Mononuclear cell (primary cell): Measurements from ENCODE around the gene CREB3. TPM values are rescaled to one million over a fixed set of nuclear protein-coding genes. Genes with fewer than 3 reads are reported as not detected.

ENCODE experiments used
- H3K27me3 ChIP-seq: 2 replicates; pipeline ENCODE4 v1.6.0; 2011; ENCODE audit warnings: low read length, control low read depth; ENCODE audit not compliant: insufficient read depth
- H3K4me1 ChIP-seq: 2 replicates; pipeline ENCODE4 v1.5.1; 2011; ENCODE audit warnings: mild to moderate bottlenecking, low read length, control low read depth; ENCODE audit not compliant: insufficient read depth
- H3K4me3 ChIP-seq: 2 replicates; pipeline ENCODE4 v1.5.1; 2011; ENCODE audit warnings: mild to moderate bottlenecking, low read length, moderate library complexity
- H3K9me3 ChIP-seq: 2 replicates; pipeline ENCODE4 v1.5.1; 2011; ENCODE audit warnings: low read depth, mild to moderate bottlenecking, control low read depth, low read length
- total RNA-seq: library from RNA; depleted of rRNA; stranded (reverse); fragments of >200 nt; gene quantifications from one replicate; pipeline ENCODE4 v1.2.3, GENCODE V29; 2012

The CREB3 gene
- total RNA-seq, 1 donor, result 15.7 TPM

DNA sequence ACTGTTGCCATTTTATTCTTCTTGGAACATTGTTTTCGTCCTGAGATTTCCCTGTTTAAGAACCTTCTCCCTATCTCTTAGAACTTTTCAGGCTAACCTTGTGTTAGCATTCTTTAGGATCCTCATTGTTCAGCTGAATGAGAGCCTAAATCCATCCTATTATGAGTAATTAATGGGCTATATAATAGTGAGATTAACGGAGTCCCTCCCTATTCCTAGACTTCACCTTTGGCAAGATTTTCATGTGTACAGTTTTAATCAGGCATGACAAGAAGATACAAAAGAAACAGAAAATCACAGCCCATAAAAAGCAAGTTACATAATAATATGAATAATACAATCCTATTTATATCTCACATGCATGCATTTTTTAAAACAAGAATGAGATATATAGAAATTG, 30.7 kb downstream of the CREB3 start:
- no peaks in the 10 kb centered on the region for H3K9me3 ChIP-seq
- H3K27me3 ChIP-seq, result no peaks in the 10 kb centered on the region
- no peak overlapping the region for H3K4me3 ChIP-seq
- H3K4me1 ChIP-seq, result peaks cover 16% of the 10 kb centered on the region

DNA sequence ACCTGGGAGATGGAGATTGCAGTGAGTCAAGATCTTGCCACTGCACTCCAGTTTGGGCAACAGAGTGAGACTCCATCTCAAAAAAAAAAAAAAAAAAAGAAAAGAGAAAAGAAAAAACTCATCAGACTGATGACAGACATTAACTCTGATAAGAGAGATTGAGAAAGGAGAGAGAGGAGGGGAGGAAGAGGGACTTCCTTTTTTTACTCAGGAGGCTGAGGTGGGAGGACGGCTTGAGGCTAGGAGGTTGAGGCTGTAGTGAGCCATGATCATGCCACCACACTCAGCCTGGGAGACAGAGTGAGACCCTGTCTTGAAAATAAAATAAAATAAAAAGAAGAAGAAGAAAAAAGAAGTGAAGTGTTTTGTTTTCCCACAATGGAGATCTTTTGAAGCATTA, 31.3 kb downstream of the CREB3 start:
- H3K4me3 ChIP-seq, result no peak overlapping the region
- H3K9me3 ChIP-seq, result no peaks in the 10 kb centered on the region
- no peaks in the 10 kb centered on the region for H3K27me3 ChIP-seq
- H3K4me1 ChIP-seq, result peaks cover 11% of the 10 kb centered on the region

DNA sequence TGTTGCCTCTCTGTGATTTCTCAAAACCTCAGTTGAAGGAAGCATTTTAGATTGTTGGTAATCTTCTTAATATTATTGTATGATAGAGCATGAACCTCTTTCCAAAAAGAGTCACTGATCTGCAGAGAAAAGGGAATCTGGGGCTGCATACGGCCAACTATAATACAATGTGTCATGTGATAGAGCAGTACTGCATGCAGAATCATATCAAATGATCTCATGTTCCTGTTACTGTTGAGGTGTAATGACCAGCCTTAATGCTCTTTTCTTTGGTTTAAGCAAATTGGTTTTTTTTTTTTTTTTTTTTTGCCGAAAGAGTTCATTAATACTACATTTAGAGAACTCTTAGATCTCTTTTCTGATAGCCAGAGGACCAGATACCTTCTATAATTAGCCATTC, 34.5 kb downstream of the CREB3 start:
- no peaks in the 10 kb centered on the region for H3K9me3 ChIP-seq
- no peaks in the 10 kb centered on the region for H3K27me3 ChIP-seq
- no peak overlapping the region for H3K4me3 ChIP-seq
- no peaks in the 10 kb centered on the region for H3K4me1 ChIP-seq

DNA sequence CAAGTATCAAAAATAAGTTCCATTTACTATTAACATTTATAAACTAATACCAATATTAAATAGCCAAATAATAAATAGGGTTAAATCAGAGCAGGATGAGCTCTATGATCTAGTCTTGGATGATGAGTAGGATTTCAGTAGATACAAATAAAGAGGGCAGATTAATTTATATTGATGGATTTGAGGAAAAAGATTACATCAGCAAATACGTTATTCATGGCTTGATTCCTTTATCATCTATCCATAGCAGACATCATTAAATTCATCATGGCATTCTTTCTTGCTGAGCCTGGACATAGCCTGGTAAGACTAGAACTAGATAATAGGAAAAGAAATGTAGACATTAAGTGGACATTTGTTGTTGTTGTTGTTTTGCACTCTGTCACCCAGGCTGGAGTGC, 35.0 kb downstream of the CREB3 start:
- Histone ChIP-seq H3K27me3 (no peaks in the 10 kb centered on the region), H3K4me1 (no peaks in the 10 kb centered on the region), H3K9me3 (no peaks in the 10 kb centered on the region), H3K4me3 (no peak overlapping the region)

DNA sequence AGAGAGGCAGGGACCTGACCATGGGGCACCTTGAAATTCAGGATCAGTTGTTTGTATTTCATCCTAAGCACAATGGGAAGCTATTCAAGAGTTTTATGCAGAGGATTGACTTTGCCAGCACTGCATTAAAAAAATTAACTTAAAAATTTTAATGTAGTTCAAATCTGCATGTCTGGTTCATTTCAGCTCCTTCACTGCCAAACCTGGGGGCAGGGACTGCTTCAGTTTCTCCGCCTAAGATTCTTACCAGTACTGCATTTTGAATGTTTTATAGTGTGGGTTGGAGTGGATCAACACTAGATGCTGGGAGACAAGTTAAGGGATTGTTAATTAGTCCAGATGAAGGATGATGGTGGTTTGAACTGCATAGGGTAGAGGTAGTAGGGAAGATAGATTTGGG, 37.3 kb downstream of the CREB3 start:
- Histone ChIP-seq H3K9me3 (no peaks in the 10 kb centered on the region), H3K4me1 (no peaks in the 10 kb centered on the region), H3K4me3 (no peak overlapping the region), H3K27me3 (no peaks in the 10 kb centered on the region)

DNA sequence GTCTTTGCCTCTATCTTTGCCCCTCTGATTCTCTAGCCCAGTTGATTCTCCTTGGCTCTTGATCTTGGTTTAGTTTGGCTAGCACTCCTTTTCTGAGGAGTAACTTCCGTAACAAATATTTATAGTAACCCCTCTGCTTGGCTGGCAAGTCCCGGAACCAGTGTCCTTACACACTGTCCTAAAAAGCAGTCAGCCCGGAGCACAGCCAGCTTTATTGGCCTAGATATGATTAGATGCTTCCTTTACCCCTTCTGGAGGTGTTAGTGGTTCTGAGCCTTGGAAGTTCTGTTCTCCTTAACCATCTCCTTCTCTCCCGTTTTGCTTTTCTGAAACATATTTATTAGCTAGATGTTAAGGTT, 38.6 kb downstream of the CREB3 start:
- no peaks in the 10 kb centered on the region for H3K27me3 ChIP-seq
- H3K9me3 ChIP-seq, result no peaks in the 10 kb centered on the region
- H3K4me1 ChIP-seq, result peaks cover 12% of the 10 kb centered on the region
- H3K4me3 ChIP-seq, result no peak overlapping the region

DNA sequence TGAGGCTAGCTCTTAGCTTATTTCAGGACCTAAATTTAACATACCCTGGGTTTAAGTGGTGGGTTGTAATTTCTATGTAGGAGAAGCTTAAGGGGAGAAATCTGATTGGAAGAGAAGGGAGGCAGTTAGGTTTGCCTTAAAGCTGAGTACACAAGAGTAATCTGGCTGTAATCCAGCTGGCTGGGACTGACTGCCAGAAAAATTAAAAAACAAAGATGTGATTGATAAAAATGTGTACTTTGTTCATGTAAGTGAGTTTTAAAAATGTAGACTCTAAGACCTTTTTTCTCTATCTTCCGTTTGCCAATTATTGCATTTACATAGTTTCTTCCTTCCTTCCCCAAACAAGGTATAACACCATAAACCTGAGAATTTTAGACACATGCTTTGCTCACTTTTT, 39.1 kb downstream of the CREB3 start:
- Histone ChIP-seq H3K9me3 (no peaks in the 10 kb centered on the region), H3K27me3 (no peaks in the 10 kb centered on the region), H3K4me1 (peaks cover 16% of the 10 kb centered on the region), H3K4me3 (no peak overlapping the region)

DNA sequence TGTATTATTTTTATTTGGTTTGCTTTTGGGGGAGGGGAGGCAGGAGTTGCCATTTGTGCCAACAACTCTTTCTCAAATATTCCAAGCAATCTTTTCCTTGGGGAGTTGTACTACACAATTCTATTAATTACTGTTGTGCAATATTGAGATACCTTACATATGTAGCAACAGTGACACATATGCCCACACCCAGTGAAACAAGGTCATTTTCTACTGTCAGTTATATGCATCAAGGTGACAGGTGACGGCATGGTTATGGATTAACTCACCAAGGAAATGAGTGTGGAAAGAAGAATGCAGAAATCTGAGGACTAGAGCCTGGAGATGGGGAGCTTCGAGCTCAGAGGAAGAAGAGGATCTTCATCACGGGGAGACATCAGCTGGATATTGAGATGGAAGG, 39.5 kb downstream of the CREB3 start:
- H3K4me3 ChIP-seq, result no peak overlapping the region
- H3K9me3 ChIP-seq, result no peaks in the 10 kb centered on the region
- peaks cover 16% of the 10 kb centered on the region for H3K4me1 ChIP-seq
- no peaks in the 10 kb centered on the region for H3K27me3 ChIP-seq

DNA sequence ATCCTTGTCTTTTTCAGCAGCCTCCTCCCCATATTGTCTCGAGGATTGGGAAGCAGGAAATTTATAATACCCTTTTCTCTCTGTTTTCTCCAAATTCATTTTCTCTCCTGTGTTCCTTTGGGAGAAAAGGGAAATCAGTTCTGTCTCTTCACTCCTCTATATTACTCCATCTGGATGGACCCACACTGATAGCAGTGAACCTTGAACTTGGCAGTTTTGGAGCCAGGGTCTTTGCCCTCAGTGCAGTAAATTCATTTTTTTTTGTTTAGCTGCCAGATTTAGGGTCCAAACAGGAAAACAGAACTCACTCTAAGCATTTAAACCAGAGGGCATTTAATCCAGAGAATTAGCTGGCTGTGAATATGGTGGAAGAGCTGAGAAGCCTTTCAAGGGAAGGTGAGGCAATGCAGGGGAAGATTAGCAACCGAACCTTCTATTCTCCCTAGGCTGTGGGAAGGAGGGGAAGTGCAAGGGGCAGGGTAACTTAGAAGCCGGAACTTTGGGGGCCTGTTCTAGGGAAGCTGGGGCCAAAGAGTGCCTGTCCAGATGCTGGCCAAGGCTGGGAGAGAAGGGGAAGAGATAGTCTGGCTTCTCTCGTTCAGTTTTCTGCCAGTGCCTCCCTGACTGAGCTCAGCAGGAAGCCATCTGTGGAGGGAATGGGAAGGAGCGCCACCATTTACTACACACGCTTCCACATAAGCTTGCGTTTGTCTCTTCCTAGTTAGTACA, 42.6 kb downstream of the CREB3 start:
- Histone ChIP-seq H3K9me3 (no peaks in the 10 kb centered on the region), H3K4me3 (no peak overlapping the region), H3K27me3 (no peaks in the 10 kb centered on the region), H3K4me1 (peaks cover 16% of the 10 kb centered on the region)

DNA sequence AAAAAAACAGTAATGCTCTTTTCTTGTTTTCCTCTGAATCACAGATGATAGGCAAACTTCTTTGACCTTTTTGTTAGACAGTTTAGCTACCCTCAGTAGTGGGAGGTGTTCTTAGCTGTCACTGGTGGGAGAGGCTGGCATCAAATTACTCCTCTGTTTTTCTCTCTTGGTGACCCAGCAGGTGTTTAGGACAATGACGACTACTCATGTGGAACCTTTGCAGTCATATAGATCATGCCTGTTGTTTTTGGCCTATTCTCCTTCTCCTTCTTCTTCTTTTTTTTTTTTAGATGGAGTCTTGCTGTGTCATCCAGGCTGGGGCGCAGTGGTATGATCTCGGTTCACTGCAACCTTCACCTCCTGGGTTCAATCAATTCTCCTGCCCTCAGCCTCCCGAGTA, 43.6 kb downstream of the CREB3 start:
- H3K4me1 ChIP-seq, result peaks cover 16% of the 10 kb centered on the region
- no peak overlapping the region for H3K4me3 ChIP-seq
- H3K27me3 ChIP-seq, result no peaks in the 10 kb centered on the region
- H3K9me3 ChIP-seq, result no peaks in the 10 kb centered on the region

DNA sequence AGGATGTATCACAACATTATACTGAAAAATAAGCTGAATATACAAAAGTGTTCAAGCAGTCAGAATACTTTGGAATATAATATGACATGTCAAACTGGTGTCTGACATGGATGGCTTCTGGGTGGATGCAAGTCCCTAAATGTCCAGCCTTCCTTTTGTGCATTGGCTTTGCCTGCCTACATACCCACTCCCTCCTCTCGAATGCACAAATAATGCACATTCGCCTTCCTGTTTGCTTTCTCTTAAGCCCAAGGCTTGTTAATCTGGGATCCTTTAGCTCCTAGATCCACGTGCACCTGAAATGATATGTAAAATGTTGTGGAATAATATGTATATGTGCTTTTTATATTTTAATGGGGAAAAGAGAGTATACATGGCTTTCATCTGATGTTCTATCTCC, 46.0 kb downstream of the CREB3 start:
- Histone ChIP-seq H3K27me3 (no peaks in the 10 kb centered on the region), H3K4me1 (peaks cover 16% of the 10 kb centered on the region), H3K4me3 (no peak overlapping the region), H3K9me3 (no peaks in the 10 kb centered on the region)

DNA sequence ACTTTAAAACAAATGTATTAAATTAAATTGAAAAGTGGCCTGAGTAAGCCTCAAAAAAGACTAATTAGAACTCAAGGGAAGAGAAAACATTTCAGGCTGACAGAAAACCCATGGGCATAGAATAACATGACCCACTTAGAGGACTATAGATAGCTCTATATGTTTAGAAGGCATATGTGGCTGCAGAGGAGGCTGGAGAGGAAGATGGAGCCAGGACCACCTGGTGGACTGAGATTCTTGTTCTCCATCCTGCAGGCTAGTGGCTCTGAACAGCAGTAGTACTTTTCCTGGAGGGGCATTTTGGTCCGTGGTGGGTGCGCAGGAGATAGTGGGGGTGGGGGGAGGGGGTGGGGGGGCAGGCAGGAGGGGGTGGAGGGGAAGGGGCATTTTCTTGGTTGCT, 48.6 kb downstream of the CREB3 start:
- peaks cover 4% of the 10 kb centered on the region for H3K4me1 ChIP-seq
- no peak overlapping the region for H3K4me3 ChIP-seq
- H3K9me3 ChIP-seq, result no peaks in the 10 kb centered on the region
- H3K27me3 ChIP-seq, result no peaks in the 10 kb centered on the region

DNA sequence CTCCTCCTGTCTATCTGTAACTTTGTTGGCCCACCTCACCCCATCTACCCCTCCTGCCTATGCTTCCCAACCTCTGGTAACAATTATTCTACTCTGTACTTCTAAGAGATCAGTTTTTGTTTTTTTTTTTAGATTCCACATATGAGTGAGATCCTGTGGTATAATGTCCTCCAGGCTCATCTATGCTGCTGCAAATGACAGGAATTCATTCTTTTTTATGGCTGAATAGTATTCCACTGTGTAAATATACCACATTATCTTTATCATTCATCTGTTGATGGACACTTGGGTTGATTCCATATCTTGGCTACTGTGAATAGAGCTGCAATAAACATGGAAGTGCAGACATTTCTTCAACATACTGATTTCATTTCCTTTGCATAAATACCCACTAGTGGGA, 51.0 kb downstream of the CREB3 start:
- H3K4me1 ChIP-seq, result no peaks in the 10 kb centered on the region
- H3K4me3 ChIP-seq, result no peak overlapping the region
- H3K9me3 ChIP-seq, result no peaks in the 10 kb centered on the region
- no peaks in the 10 kb centered on the region for H3K27me3 ChIP-seq

Other genes starting within 250 kb of the CREB3 start
- gene RUSC2, start 242.6 kb upstream of the CREB3 start, total RNA-seq, result 7.3 TPM
- gene TESK1, start 127.4 kb upstream of the CREB3 start, total RNA-seq, result 7.7 TPM
- gene CD72, start 114.3 kb upstream of the CREB3 start, total RNA-seq, result 4.9 TPM
- gene SIT1, start 81.7 kb upstream of the CREB3 start, total RNA-seq, result 9.6 TPM
- 37,843 TPM for gene RMRP, start 74.6 kb upstream of the CREB3 start, total RNA-seq
- gene CCDC107, start 74.4 kb upstream of the CREB3 start, total RNA-seq, result 6.9 TPM
- 0.10 TPM for gene ARHGEF39, start 67.5 kb upstream of the CREB3 start, total RNA-seq
- gene CA9, start 58.7 kb upstream of the CREB3 start, total RNA-seq, result not detected
- 7.3 TPM for gene TPM2, start 42.7 kb upstream of the CREB3 start, total RNA-seq
- gene TLN1, start 471 bp upstream of the CREB3 start, total RNA-seq, result 195 TPM
- 13.4 TPM for gene GBA2, start 16.6 kb downstream of the CREB3 start, total RNA-seq
- 6.6 TPM for gene RGP1, start 16.6 kb downstream of the CREB3 start, total RNA-seq
- not detected for gene MSMP, start 21.6 kb downstream of the CREB3 start, total RNA-seq
- 1.2 TPM for gene NPR2, start 58.9 kb downstream of the CREB3 start, total RNA-seq
- 0.42 TPM for gene SPAG8, start 79.6 kb downstream of the CREB3 start, total RNA-seq
- 10.7 TPM for gene HINT2, start 82.4 kb downstream of the CREB3 start, total RNA-seq
- gene FAM221B, start 96.1 kb downstream of the CREB3 start, total RNA-seq, result not detected
- gene TMEM8B, start 96.6 kb downstream of the CREB3 start, total RNA-seq, result 2.0 TPM
- not detected for gene OR13J1, start 137.7 kb downstream of the CREB3 start, total RNA-seq
- not detected for gene HRCT1, start 173.5 kb downstream of the CREB3 start, total RNA-seq
- not detected for gene SPAAR, start 176.8 kb downstream of the CREB3 start, total RNA-seq
- not detected for gene OR2S2, start 225.5 kb downstream of the CREB3 start, total RNA-seq